Dendritic cell treated with granulocyte-macrophage colony-stimulating factor and Interleukin-4, amounts not matched to agents 40 ng/mL and 50 ng/mL, for 4 days (primary cell): ENCODE measurements around the gene ERBB4.

Experiments used
- H3K27ac Mint-ChIP-seq: one replicate; pipeline ENCODE4 v1.8.0; 2022; ENCODE audit warnings: mild to moderate bottlenecking, mixed read lengths
- H3K27me3 Mint-ChIP-seq: one replicate; pipeline ENCODE4 v1.8.0; 2022; ENCODE audit warnings: mild to moderate bottlenecking, mixed read lengths
- H3K36me3 Mint-ChIP-seq: one replicate; pipeline ENCODE4 v1.8.0; 2022; ENCODE audit warnings: low read depth, mixed read lengths
- H3K4me1 Mint-ChIP-seq: one replicate; pipeline ENCODE4 v1.8.0; 2022; ENCODE audit warnings: low read depth, mixed read lengths
- H3K4me3 Mint-ChIP-seq: one replicate; pipeline ENCODE4 v1.8.0; 2022; ENCODE audit warnings: mild to moderate bottlenecking, moderate library complexity, mixed read lengths
- H3K9me3 Mint-ChIP-seq: one replicate; pipeline ENCODE4 v1.8.0; 2022; ENCODE audit warnings: mixed read lengths
- intact Hi-C: fragments of 100-400 bp; cut with micrococcal nuclease; formaldehyde crosslinking; loops from one replicate; pipeline ENCODE4 v1.15.0; 2022

ERBB4 gene

GRCh38 chr2:212064318-212064717 lies 474.3 kb downstream of the ERBB4 start:
- Mint-ChIP-seq H3K4me1 (no peaks in the 10 kb centered on the region), H3K4me3 (no peak overlapping the region), H3K27me3 (no peaks in the 10 kb centered on the region), H3K36me3 (no peaks in the 10 kb centered on the region), H3K27ac (no peak overlapping the region), H3K9me3 (no peaks in the 10 kb centered on the region)
- intact Hi-C loops, result no loop called here

- H3K36me3 Mint-ChIP-seq, result no peaks in the 10 kb centered on the region
- intact Hi-C loops, result no loop called here
- H3K4me3 Mint-ChIP-seq, result no peak overlapping the region
- no peaks in the 10 kb centered on the region for H3K4me1 Mint-ChIP-seq
- H3K27me3 Mint-ChIP-seq, result no peaks in the 10 kb centered on the region
- H3K9me3 Mint-ChIP-seq, result peaks cover 62% of the 10 kb centered on the region
- no peak overlapping the region for H3K27ac Mint-ChIP-seq
These were observed 486.0 kb downstream of the ERBB4 start for GRCh38 chr2:212052412-212053159.

- no peaks in the 10 kb centered on the region for H3K4me1 Mint-ChIP-seq
These were observed 487.7 kb downstream of the ERBB4 start for GRCh38 chr2:212050871-212051270.

GRCh38 chr2:212042562-212042961 lies 496.0 kb downstream of the ERBB4 start:
- peaks cover 1% of the 10 kb centered on the region for H3K9me3 Mint-ChIP-seq
- H3K4me3 Mint-ChIP-seq, result no peak overlapping the region
- H3K4me1 Mint-ChIP-seq, result no peaks in the 10 kb centered on the region
- intact Hi-C loops, result no loop called here
- H3K27me3 Mint-ChIP-seq, result no peaks in the 10 kb centered on the region
- no peak overlapping the region for H3K27ac Mint-ChIP-seq
- H3K36me3 Mint-ChIP-seq, result no peaks in the 10 kb centered on the region

More at GRCh38 chr2:212050871-212051270, 487.7 kb downstream of the ERBB4 start:
- Mint-ChIP-seq H3K9me3 (peaks cover 46% of the 10 kb centered on the region), H3K4me3 (no peak overlapping the region), H3K36me3 (no peaks in the 10 kb centered on the region), H3K27me3 (no peaks in the 10 kb centered on the region), H3K27ac (no peak overlapping the region)
- intact Hi-C loops, result no loop called here

GRCh38 chr2:212037062-212037461 lies 501.5 kb downstream of the ERBB4 start:
- no peaks in the 10 kb centered on the region for H3K9me3 Mint-ChIP-seq
- no peaks in the 10 kb centered on the region for H3K27me3 Mint-ChIP-seq
- H3K4me1 Mint-ChIP-seq, result no peaks in the 10 kb centered on the region
- no peaks in the 10 kb centered on the region for H3K36me3 Mint-ChIP-seq
- no peak overlapping the region for H3K4me3 Mint-ChIP-seq
- H3K27ac Mint-ChIP-seq, result no peak overlapping the region
- intact Hi-C loops, result no loop called here

GRCh38 chr2:212034841-212035585 lies 503.6 kb downstream of the ERBB4 start:
- Mint-ChIP-seq H3K4me1 (no peaks in the 10 kb centered on the region), H3K9me3 (no peaks in the 10 kb centered on the region), H3K36me3 (no peaks in the 10 kb centered on the region), H3K27ac (no peak overlapping the region), H3K27me3 (no peaks in the 10 kb centered on the region), H3K4me3 (no peak overlapping the region)
- intact Hi-C loops, result no loop called here

- Mint-ChIP-seq H3K4me1 (no peaks in the 10 kb centered on the region), H3K36me3 (no peaks in the 10 kb centered on the region), H3K27me3 (no peaks in the 10 kb centered on the region), H3K27ac (no peak overlapping the region), H3K4me3 (no peak overlapping the region), H3K9me3 (no peaks in the 10 kb centered on the region)
- intact Hi-C loops, result no loop called here
These were observed 504.7 kb downstream of the ERBB4 start for GRCh38 chr2:212033888-212034287.

GRCh38 chr2:212032536-212033219 lies 505.9 kb downstream of the ERBB4 start:
- Mint-ChIP-seq H3K9me3 (no peaks in the 10 kb centered on the region), H3K27me3 (no peaks in the 10 kb centered on the region)
- intact Hi-C loops, result no loop called here

GRCh38 chr2:212032032-212032431 lies 506.6 kb downstream of the ERBB4 start:
- intact Hi-C loops, result no loop called here
- Mint-ChIP-seq H3K36me3 (no peaks in the 10 kb centered on the region), H3K27me3 (no peaks in the 10 kb centered on the region), H3K9me3 (no peaks in the 10 kb centered on the region), H3K4me3 (no peak overlapping the region), H3K4me1 (no peaks in the 10 kb centered on the region), H3K27ac (no peak overlapping the region)

More at GRCh38 chr2:212032536-212033219, 505.9 kb downstream of the ERBB4 start:
- Mint-ChIP-seq H3K4me1 (no peaks in the 10 kb centered on the region), H3K36me3 (no peaks in the 10 kb centered on the region), H3K4me3 (no peak overlapping the region), H3K27ac (no peak overlapping the region)

GRCh38 chr2:212030709-212031108 lies 507.9 kb downstream of the ERBB4 start:
- Mint-ChIP-seq H3K27ac (no peak overlapping the region), H3K4me3 (no peak overlapping the region), H3K4me1 (no peaks in the 10 kb centered on the region), H3K27me3 (no peaks in the 10 kb centered on the region), H3K36me3 (no peaks in the 10 kb centered on the region), H3K9me3 (no peaks in the 10 kb centered on the region)
- intact Hi-C loops, result no loop called here

- no peaks in the 10 kb centered on the region for H3K36me3 Mint-ChIP-seq
- H3K27ac Mint-ChIP-seq, result no peak overlapping the region
- no peaks in the 10 kb centered on the region for H3K9me3 Mint-ChIP-seq
- no peak overlapping the region for H3K4me3 Mint-ChIP-seq
- no peaks in the 10 kb centered on the region for H3K4me1 Mint-ChIP-seq
- no peaks in the 10 kb centered on the region for H3K27me3 Mint-ChIP-seq
- intact Hi-C loops, result no loop called here
These were observed 509.7 kb downstream of the ERBB4 start for GRCh38 chr2:212028798-212029394.

- intact Hi-C loops, result no loop called here
- Mint-ChIP-seq H3K4me3 (no peak overlapping the region), H3K9me3 (no peaks in the 10 kb centered on the region), H3K27ac (no peak overlapping the region), H3K4me1 (no peaks in the 10 kb centered on the region), H3K36me3 (no peaks in the 10 kb centered on the region), H3K27me3 (no peaks in the 10 kb centered on the region)
These were observed 510.6 kb downstream of the ERBB4 start for GRCh38 chr2:212027681-212028628.

- H3K27me3 Mint-ChIP-seq, result no peaks in the 10 kb centered on the region
- H3K4me1 Mint-ChIP-seq, result no peaks in the 10 kb centered on the region
- no peak overlapping the region for H3K27ac Mint-ChIP-seq
- no peak overlapping the region for H3K4me3 Mint-ChIP-seq
- H3K36me3 Mint-ChIP-seq, result no peaks in the 10 kb centered on the region
- intact Hi-C loops, result no loop called here
- H3K9me3 Mint-ChIP-seq, result no peaks in the 10 kb centered on the region
These were observed 514.6 kb downstream of the ERBB4 start for GRCh38 chr2:212024040-212024439.
